Measurements from ENCODE around the gene HIVEP2. TPM values are rescaled to one million over a fixed set of nuclear protein-coding genes. Genes with fewer than 3 reads are reported as not detected.

Gene HIVEP2
- total and polyA plus RNA-seq, 2 of the 4 experiments (the other 2 are of a cell fraction): 4.3 to 11.3 TPM

DNA sequence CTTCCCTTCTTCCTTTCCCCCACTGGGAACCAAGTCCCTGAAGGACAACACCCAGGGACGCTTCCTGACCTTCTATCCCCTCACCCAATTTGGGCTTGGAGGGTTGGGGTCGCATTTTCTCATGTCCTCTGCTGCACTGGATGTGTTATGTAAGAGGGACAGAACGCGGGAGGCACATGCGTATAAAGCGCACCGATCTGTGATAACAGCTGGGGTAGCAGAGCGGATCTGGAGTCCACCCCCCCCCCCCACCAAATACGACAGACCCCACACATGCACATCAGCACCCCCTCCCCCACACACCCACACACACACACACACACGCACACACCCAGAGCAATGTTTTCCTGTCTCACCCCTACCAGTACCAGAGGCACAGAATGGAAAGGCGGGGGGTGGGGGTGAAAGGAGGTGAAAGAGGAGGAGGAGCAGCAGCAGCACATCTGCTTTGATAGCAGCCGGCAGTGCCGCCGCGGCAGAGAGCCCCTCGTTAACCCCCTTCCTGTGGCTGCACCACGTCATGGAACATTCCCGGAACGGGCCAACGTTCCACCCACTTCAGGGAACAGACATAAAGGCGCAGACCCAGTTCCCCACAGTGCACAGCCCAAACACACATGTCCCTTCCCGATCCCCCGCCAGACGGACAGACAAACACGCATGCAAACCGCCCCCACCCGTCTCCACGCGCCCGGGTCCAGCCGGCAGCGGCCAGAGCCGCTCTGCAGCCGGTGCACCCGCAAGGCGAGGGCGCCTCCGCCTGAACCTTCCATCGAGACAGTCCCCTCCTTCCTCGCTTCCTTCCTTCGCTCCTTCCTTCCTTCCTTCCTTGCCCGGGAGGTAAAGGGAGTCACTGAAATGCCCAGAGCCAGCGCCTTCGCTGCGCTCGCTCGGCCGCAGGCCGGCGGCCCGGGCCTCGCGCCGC, 590 bp downstream of the HIVEP2 start:
- Histone ChIP-seq H3K4me1 (ENCODE audit: control insufficient read depth, insufficient read depth, low read length) (peaks cover 8% of the 10 kb centered on the region), H2BK5ac (ENCODE audit: low read depth, low read length, poor library complexity, severe bottlenecking) (peak overlapping the region; percentile 88)
- peak; percentile 66; the same call in 1 of the 2 replicates for TF ChIP-seq MAZ (IDR thresholded peaks at IDR 0.05; ENCODE audit: borderline replicate concordance, low read depth, low read length)
- TF ChIP-seq POLR2A (IDR thresholded peaks at IDR 0.05; ENCODE audit: low read depth, low read length): peak; percentile 97
- peak; percentile 30 for TF ChIP-seq CHD1 (IDR thresholded peaks at IDR 0.05; ENCODE audit: low read depth, low read length)
- no peak for TF ChIP-seq MAFK (IDR thresholded peaks at IDR 0.05; ENCODE audit: low read depth, low read length)
- TF ChIP-seq RFX5 (IDR thresholded peaks at IDR 0.05; ENCODE audit: low read depth, low read length): no peak
- TF ChIP-seq, protein P1, sequence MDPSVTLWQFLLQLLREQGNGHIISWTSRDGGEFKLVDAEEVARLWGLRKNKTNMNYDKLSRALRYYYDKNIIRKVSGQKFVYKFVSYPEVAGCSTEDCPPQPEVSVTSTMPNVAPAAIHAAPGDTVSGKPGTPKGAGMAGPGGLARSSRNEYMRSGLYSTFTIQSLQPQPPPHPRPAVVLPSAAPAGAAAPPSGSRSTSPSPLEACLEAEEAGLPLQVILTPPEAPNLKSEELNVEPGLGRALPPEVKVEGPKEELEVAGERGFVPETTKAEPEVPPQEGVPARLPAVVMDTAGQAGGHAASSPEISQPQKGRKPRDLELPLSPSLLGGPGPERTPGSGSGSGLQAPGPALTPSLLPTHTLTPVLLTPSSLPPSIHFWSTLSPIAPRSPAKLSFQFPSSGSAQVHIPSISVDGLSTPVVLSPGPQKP (IDR thresholded peaks at IDR 0.05; ENCODE audit: borderline replicate concordance, low read depth, low read length): no peak
- TF ChIP-seq FOS (IDR thresholded peaks at IDR 0.05; ENCODE audit: low read depth, low read length): no peak
- peak; percentile 48; the same call in 1 of the 2 replicates for TF ChIP-seq MXI1 (IDR thresholded peaks at IDR 0.05; ENCODE audit: borderline replicate concordance, low read depth, low read length)
- no peak for TF ChIP-seq NFE2L2 (IDR thresholded peaks at IDR 0.05; ENCODE audit: low read depth, low read length)
- TF ChIP-seq BHLHE40 (IDR thresholded peaks at IDR 0.05; ENCODE audit: low read depth, low read length): no peak
- TF ChIP-seq CTCF (conservative IDR thresholded peaks at IDR 0.05; ENCODE audit: low read depth, low read length): no peak
- peak; percentile 22 for TF ChIP-seq RAD21 (IDR thresholded peaks at IDR 0.05; ENCODE audit: low read length)
- no peak for TF ChIP-seq CEBPB (IDR thresholded peaks at IDR 0.05; ENCODE audit: low read depth, low read length)
- TF ChIP-seq SMC3 (IDR thresholded peaks at IDR 0.05; ENCODE audit: low read depth, low read length): peak; percentile 21; the same call in 1 of the 2 replicates
- peak; percentile 33 for TF ChIP-seq RCOR1 (IDR thresholded peaks at IDR 0.05; ENCODE audit: insufficient replicate concordance, low read length)

More for the DNA sequence above, 590 bp downstream of the HIVEP2 start:
- peak overlapping the region; percentile 78 for H2BK120ac ChIP-seq (ENCODE audit: low read depth, low read length)
- peak overlapping the region; percentile 93 for H3K27ac ChIP-seq (ENCODE audit: insufficient read depth, low read length)
- 0% methylated on average over 18 of the region's 54 CpGs; no CpG with 5 or more reads in 1 of the 2 experiments for WGBS, 2 experiments (ENCODE audit: extremely low coverage in 2 of 2, insufficient read length in 1 of 2)
- peak overlapping the region; percentile 91 for H3K23ac ChIP-seq (ENCODE audit: low read depth, low read length)
- peaks cover 6 to 25% of the 10 kb centered on the region in 2 experiments; a peak in 3 of 4 replicates for H3K79me1 ChIP-seq (ENCODE audit: low read depth in 1 of 2, low read length in 2 of 2)
- no TSS peak for BruUV-seq (replicated peaks)
- no peaks in the 10 kb centered on the region for H3K36me3 ChIP-seq (ENCODE audit: control insufficient read depth, insufficient read depth, low read length)
- no peaks in the 10 kb centered on the region for H3K9me3 ChIP-seq (ENCODE audit: control insufficient read depth, insufficient read depth, low read length)
- peak overlapping the region; percentile 89 for H4K91ac ChIP-seq (ENCODE audit: insufficient read depth, low read depth, low read length)
- peak overlapping the region; percentile 92 for H3K9ac ChIP-seq (ENCODE audit: low read depth, low read length)
- intact Hi-C loops (cut with micrococcal nuclease): loop anchor here (1.0 to 5.0 kb wide), 7 partner anchors 59 to 251 kb away; no protein-coding TSS in a partner anchor
- peak overlapping the region; percentile 76 for H2AK5ac ChIP-seq (ENCODE audit: low read depth, low read length)
- ATAC-seq (ENCODE audit: low read depth) (peak; percentile 15), DNase-seq (peak; percentile 90)
- peak overlapping the region; percentile 21; the same call in 1 of the 2 replicates for H2BK20ac ChIP-seq (ENCODE audit: low read depth, low read length)
- peak overlapping the region; percentile 72 for H4K5ac ChIP-seq (ENCODE audit: low read depth, low read length)
- H4K8ac ChIP-seq (ENCODE audit: low read depth in 2 of 2, low read length in 2 of 2): peak overlapping the region; percentile 62 to 81
- in situ Hi-C loops (cut with MboI; ENCODE audit: low sequenced_read_pairs): no loop called here
- peak overlapping the region; percentile 77 for H3K14ac ChIP-seq (replicated peaks; ENCODE audit: low read depth, low read length)
- H2AK9ac ChIP-seq (replicated peaks; ENCODE audit: low read depth, low read length, poor library complexity): peak overlapping the region; percentile 84
- H2BK15ac ChIP-seq (ENCODE audit: low read depth, low read length): peak overlapping the region; percentile 72; the same call in 1 of the 3 replicates
- peaks cover 11% of the 10 kb centered on the region for H4K20me1 ChIP-seq (ENCODE audit: insufficient read depth, low read length)
- peak overlapping the region; percentile 93 for H2AFZ ChIP-seq (replicated peaks; ENCODE audit: low read length, poor library complexity)
- ChIA-PET POLR2A (ENCODE audit: unreplicated experiment) (no interaction called here), CTCF (interaction anchor here (0.6 to 1.2 kb wide), 2 partner anchors 467 to 483 kb away, joined by 3 to 4 read pairs; no protein-coding TSS in a partner anchor)
- H3K4me2 ChIP-seq (ENCODE audit: low read depth, low read length): peak overlapping the region; percentile 95
- peak overlapping the region; percentile 74 for H3K4me3 ChIP-seq (ENCODE audit: insufficient read depth, low read depth, low read length)
- dilution Hi-C loops (cut with HindIII; ENCODE audit: low sequenced_read_pairs, unreplicated experiment): no loop called here
- peak overlapping the region; percentile 91 for H3K56ac ChIP-seq (ENCODE audit: extremely low read depth, insufficient read depth, low read length)
- no peaks in the 10 kb centered on the region for H3K27me3 ChIP-seq (ENCODE audit: control insufficient read depth, insufficient read depth, low read length)
- peaks cover 6% of the 10 kb centered on the region for H3K9me1 ChIP-seq (ENCODE audit: insufficient read depth, low read length)
- H3K4ac ChIP-seq (ENCODE audit: low read depth, low read length): peak overlapping the region; percentile 84
- H3K18ac ChIP-seq (ENCODE audit: low read depth, low read length): peak overlapping the region; percentile 90
